Measurements from ENCODE around the gene UBE2L3.
"Not testable (repeated sequence)": the region's sequence is repeated elsewhere in the genome, so short reads cannot be mapped to it uniquely, and the experiment has no call there.

DNA sequence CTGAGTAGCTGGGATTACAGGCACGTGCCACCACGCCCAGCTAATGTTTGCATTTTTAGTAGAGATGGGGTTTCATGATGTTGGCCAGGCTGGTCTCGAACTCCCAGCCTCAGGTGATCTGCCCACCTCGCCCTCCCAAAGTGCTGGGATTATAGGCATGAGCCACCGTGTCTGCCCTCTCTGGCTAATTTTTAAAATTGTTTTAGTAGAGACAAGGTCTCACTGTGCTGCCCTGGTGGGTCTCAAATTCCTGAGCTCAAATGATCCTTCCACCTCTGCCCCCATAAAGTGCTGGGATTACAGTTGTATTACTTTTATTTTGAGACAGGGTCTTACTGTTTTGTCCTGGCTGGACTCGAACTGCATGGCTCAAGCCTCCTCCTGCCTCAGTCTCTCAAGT is 78.0 kb downstream of the UBE2L3 start:
- not testable (repeated sequence) for TF ChIP-seq POLR2AphosphoS5, POLR2A (IDR thresholded peaks at IDR 0.05)
- TF ChIP-seq, protein P1, sequence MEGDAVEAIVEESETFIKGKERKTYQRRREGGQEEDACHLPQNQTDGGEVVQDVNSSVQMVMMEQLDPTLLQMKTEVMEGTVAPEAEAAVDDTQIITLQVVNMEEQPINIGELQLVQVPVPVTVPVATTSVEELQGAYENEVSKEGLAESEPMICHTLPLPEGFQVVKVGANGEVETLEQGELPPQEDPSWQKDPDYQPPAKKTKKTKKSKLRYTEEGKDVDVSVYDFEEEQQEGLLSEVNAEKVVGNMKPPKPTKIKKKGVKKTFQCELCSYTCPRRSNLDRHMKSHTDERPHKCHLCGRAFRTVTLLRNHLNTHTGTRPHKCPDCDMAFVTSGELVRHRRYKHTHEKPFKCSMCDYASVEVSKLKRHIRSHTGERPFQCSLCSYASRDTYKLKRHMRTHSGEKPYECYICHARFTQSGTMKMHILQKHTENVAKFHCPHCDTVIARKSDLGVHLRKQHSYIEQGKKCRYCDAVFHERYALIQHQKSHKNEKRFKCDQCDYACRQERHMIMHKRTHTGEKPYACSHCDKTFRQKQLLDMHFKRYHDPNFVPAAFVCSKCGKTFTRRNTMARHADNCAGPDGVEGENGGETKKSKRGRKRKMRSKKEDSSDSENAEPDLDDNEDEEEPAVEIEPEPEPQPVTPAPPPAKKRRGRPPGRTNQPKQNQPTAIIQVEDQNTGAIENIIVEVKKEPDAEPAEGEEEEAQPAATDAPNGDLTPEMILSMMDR (IDR thresholded peaks at IDR 0.05): not testable (repeated sequence)

Measured in sigmoid colon (tissue), 4 donors.